GM21515 (cell line): ENCODE measurements around the gene VEGFD.

Source experiments
- ATAC-seq: cut with Tn5 transposase; IDR thresholded peaks from one replicate; pipeline ENCODE4 v1.9.1; 2021; ENCODE audit not compliant: unreplicated experiment

Gene VEGFD

DNA sequence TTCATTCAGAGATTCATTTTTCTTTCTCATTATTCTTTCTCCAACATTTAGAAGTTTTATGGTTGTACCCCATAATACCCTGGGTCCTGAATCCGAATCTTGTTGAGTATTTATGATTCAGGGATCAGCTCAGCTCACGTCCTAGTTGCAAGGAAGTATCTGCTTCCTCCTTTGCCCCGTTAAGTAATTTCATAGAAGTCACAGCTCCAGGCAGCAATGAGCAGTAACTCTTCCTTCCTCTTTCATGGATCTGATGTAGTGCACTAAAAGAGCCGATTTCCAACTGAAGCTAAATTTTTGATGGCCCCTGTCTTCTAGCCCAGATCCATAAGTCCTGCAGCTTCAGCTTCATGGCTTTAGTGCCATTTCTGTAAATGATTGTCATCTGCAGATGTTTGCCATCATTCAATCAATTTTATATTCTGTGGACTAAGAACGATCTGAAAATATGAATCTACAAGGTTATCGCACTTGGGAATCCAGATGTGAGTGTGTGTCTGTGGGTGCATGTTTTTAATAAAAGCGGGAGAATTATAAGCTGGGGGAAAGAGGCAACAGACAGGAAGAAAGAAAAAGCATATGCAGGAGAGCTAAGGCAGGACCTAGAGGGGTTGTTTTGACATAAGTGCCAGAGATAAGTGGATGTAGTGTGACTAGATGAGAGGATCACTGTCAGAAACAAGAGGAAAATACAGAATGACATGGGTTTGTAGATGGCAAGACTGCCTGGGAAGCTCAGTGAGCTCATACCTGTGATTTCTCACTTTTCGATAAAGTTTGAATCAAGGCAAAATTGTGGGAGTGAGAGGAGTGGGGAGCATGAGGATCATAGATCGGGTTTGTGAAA, 17.5 kb downstream of the VEGFD start:
- ATAC-seq, result no peak

DNA sequence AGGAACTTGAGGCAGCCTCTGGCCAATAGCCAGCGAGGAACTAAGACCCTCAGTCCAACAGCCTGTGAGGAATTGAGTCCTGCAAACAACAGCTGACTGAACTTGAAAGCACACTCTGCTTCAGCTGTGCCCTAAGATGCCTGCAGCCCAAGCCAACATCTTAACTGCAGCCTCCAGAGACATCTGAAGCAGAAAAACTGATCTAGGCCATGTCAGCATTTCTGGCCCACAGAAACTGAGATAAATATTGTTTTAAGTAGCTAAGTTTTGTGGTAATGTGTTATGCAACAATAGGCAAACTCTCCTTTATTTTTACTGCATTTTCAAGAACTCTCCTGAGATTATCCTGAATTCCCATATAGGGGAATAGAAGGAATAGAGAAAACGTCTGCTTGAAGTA, 24.5 kb downstream of the VEGFD start:
- ATAC-seq, result no peak

DNA sequence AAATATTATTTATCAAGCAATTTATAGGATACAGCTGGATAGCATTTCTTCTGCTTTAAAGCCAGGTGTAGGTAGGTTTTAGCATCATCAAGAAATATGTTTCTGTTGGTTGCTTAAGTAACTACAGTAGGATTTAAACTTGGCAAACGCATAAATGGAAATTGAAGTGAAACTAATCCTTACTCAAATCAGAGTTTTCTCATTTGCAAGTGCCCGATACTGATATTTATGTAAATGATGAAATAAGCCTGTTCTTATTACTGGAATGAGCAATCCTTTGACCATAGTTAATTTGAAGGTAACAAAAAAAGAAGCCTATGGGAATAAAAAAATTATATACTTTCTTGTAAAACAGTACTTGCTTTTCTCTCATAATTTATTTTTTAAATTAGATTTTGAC, 25.7 kb downstream of the VEGFD start:
- no peak for ATAC-seq

- no peak for ATAC-seq
Observed at GRCh38 chrX:15356444-15356843, 27.8 kb downstream of the VEGFD start.

GRCh38 chrX:15350329-15350996, 33.8 kb downstream of the VEGFD start:
- no peak for ATAC-seq

DNA sequence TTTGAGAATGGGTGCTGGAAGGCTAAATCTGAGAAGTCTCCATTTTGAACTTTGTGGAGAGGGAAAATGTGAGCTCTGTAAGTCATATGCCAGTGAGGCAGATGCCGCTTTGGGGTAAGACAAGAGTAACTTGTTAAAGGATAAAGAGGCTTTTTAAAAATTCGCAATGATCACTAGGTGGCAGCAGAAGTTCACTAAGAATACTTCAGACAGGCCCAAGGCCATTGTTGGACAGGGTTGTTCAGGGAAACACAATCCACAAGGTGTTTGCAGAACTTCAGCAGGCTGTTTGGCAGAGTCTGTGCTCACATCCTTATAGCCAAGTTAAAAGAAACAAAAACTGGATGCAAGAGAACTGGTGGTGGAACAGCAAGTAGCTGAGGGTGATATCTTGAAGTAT, 35.2 kb downstream of the VEGFD start:
- ATAC-seq, result no peak

DNA sequence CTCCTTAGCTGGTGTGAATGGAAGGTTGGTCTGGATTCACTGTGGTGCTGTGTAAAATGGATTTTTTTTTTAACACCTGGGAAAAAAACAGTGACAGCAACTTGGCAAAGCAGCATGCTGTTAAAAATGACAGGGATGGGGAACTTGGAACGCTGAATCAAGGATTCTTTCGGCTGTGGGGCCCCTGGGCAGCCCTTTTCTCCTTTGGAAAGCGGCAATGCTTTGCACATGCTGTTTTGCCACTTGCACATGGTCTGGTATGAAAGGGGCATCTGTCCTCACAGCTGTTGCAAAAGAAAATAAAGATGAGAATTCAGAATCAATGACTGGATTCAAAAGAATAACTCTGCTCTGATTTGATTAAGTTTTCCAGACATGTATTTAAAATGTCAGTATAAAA, 38.2 kb downstream of the VEGFD start:
- ATAC-seq, result no peak

DNA sequence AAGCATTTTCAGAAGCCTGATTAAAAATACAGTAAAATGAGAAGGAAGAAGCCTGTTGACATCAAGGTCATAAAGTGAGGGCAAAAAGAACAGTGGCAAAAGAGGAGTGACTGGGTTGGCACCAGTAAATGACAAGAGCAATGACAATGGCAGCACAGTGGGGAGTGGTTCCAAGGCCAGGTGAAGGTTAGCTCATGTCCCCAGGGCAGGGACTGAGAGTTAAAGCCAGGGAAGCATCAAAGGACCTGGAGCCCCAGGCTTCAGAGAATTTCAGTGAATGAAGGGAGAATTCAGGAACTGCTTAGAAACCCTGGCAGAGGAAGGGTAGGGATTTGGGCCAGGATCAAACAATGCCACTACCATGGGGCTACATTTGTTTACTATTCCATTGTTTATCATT, 40.1 kb downstream of the VEGFD start:
- ATAC-seq, result no peak

GRCh38 chrX:15343075-15343476, 41.1 kb downstream of the VEGFD start:
- ATAC-seq, result no peak

DNA sequence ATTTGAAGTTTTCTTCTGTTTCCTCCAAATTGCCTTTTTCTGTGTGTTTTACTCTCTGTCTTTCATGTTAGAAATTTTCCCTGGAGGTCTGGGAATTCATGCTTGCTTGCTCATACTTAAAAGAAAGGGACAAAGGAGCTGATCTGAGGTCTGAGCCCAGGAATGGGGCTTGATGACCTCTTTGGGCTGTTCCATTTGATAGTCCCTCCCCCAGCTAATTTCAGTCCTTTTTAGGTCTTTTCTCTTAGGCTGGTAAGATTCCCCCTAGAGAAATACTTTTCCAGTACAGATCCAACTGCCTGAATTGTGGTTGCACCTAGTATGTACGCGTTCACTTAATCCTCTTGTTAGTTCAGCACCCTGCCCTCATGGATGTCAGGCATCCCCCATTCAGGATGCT, 43.3 kb downstream of the VEGFD start:
- ATAC-seq, result no peak

DNA sequence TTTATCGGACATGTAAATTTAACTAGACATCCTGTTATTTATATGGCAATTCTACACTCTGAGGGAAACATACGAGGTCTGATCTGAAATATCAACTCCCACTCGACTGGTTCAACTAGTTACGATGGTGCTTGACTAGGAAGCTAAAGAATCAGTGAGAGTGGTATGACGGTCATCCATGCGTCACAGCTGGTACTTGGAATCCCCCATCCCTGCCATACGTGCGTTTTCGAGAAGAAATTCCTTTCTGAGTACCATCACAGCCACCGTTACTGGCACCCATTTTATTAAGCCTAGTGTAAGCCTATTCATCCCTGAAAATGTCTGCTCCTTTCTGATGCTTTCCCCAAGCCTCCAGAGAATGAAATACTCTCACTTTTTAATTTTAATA, 48.2 kb downstream of the VEGFD start:
- no peak for ATAC-seq

DNA sequence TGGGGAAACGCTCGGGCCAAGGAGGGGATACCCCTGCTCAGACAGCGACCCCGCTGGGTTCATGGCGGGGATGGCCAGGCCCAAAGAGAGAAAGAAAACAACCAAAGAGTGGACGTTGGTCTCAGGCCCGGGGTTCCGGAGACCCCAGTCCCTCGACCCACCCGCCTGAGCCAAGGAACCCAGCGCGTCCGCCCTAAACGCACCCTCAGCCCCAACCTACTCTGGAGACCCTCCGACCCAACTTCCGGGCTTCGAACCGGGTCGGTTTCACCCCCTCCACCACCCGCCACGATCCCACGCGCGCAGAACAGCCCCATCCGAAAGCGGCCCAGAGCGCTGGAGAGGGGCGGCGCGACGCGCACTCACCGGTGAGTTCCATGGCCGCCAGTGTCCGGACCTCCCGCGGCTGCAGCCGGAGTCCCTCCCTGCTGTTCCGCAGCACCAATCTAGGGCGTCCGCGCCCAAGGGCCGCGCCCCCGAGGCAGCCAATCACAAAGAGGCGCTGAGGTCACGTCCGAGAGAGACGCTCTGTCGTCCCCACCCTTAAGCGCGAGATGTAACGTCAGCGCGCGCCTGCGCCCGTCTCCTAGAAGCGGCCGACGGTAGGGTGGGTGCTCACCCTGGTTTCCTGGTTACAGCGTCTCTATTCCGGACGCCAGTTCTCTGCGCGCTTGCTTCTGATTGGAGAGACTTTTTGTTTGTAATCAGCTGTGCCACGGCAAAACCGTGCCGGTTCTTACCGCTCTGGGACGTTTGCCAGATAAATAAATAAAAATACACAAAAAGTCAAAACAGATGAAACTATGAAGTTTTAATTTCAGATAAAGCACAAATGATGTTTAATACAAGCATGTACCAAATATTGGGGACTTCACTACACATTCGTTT, 48.8 kb downstream of the VEGFD start, which contains the start of gene PIGA:
PIGA (minus strand) TSS at position 389 of the 888 bp plus-strand sequence. CDS start 3,593 bp downstream, outside the sequence.
- peak; percentile 99 for ATAC-seq

GRCh38 chrX:15334561-15334960, 49.7 kb downstream of the VEGFD start:
- no peak for ATAC-seq

DNA sequence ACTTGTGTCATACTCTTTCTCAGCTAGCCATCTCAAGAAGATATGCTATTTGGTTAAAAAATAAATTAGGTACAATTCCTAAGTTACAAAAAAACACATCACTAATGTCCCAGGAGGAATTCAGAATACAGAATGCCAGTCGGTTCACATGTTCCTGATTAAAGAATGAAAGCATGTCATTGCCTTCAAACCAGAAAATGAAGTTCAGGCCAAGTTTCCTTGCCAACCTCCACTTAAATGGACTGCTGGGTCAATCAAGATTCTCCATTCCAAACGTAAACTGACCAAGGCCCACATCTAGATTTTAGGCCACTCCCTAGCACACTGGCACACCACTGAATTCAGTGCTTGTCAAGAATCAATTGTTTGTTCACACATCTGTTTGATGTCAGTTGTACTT, 55.4 kb downstream of the VEGFD start:
- ATAC-seq, result no peak

DNA sequence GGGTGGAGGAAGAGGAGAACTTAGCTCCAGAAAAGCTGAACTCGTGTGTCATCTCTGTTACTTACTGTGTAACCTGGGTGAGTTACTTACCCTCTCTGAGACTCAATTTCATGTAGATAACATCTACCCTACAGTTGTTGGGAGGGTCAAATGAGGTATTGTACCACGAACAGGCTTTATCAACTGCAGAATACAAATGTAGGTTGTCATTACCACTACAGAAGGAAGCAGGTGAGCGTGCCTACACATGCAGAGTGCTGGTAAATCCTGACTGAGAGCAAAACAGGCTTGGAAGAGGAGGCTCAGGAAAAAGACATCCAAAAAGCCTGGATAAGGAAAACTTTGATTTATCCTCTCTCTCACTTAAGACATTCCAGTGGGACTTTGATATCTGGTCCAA, 56.1 kb downstream of the VEGFD start:
- ATAC-seq, result no peak

- ATAC-seq, result no peak
Observed at GRCh38 chrX:15322472-15322871, 61.7 kb downstream of the VEGFD start.

DNA sequence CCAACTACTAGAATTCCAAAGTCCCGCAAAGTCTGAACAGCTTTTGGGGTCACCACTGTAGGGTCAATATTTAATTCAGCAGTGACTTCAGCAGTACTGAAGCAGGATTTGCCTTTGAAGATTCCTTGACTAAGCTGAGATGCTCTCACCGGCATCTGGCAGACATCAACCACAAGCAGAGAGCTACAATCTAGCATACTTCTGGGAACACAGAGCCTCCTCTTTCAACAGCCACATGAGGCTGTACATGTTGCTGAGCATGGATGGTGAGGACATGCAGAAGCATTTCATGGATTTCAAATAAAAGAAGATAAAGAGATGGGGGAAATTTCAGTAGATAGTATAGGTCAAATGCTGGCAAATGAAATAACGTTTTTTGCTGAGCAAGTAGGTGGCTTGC, 62.1 kb downstream of the VEGFD start:
- no peak for ATAC-seq

DNA sequence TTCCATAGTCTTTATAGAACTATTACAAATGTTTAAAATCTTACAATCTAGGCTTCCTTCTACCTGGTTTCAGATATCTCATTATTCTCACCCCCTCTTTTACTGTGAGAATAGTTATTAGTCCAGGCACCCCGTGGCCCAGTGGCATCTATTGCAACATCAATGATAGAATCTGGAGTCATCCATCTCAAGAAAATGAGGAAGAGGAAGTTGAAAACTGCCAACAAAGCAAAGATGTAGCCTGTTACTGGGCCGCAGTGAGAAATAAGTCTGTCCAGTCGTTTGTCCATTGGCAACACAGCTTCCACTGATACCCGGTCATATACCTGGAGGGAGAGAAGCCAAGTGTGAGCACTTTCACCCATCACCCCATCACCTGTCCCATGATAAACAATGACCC, 62.8 kb downstream of the VEGFD start:
- no peak for ATAC-seq

DNA sequence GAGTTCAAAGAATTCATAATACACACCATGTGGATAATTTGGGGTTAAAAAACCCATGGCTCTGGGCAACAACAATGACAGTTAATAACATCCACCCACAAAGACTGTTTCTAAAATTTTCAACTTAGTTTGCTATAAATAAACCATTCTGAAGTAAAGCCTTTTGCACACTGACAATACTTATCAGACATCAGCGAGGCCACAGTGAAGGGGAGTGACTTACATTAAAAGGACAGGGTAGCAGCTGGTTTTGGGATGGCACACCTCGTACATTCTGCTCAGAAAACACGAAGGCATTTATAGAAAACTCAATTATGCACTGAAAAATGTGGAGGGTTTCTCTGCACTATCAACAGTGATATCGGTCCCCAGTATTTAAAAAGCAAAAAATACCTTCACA, 63.9 kb downstream of the VEGFD start:
- no peak for ATAC-seq

DNA sequence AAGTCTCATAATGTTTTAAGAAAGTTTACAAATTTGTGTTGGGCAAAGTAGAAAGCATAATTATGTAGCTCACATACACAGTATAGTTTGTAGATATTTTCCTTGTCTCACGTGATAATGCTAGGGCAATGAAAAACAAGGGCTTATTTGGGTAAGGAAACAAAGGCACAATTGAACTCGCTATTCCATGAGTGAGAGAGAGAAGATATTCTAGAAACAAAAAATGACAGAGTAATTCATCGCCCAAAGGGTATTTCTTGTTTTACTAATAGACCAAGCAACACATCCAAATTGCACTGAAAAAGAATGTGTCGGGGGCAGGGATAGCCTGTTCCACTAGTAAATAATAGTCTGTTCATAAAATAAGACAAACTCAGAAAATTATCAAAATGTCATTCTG, 65.1 kb downstream of the VEGFD start:
- ATAC-seq, result no peak

- ATAC-seq, result no peak
Observed at GRCh38 chrX:15315509-15315908, 68.7 kb downstream of the VEGFD start, which contains the start of gene ASB11. TSS of gene ASB11 (minus strand) at chrX:15315640. CDS start at chrX:15315605, 35 bp downstream.
